ENCODE results near the gene THRSP. TPM values are rescaled to one million over a fixed set of nuclear protein-coding genes. Genes with fewer than 3 reads are reported as not detected.

THRSP gene
- total RNA-seq, 5 donors from 2014 or later (not counting 1 experiment from before 2014, with no cell fraction given) = not detected

DNA sequence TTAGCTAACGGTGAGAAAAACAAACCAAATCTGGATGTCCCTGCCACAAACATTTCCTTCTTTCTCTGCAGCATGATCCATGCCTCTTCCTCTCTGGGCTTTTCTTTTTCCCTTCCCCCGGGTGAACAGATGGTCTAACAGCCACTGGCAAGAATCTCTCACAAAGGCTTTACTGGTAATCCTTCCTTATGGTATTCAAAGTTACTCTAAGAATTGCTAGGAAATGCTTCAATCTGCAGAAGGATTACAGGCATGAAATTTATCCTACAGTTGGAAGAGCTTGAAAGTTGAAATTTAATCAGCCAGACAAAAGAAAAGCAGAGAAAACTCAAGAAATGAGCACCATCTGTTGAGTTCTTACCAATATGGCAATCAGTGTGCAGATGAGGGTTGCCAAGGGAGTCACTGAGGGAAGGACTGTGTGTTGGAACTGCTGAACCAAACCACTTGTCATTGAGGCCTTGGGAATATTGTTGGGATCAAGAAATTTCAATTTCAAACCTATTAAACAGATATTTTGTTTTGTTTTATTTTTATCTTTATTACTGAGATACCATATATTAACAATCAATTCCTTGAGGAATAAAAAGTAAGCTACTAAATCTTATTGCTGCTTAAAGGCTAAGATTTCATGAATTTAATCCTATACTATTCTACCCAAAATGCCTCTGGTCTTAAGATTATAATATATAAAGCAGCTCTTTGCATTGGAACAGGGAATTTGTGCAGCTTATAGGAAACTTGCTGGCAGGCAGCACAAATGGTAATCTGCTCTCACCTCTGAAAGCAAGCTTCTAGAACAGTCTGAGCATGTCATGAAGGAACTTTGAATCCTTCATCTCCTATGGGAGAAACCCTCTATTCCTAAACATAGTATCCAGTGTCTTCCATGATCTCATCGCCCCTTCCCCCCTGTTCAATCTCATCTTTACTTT is 45.7 kb downstream of the THRSP start:
- Histone ChIP-seq H3K36me3 (ENCODE audit: control insufficient read depth in 2 of 2, extremely low read depth in 1 of 2, insufficient read depth in 1 of 2, low read length in 1 of 2) (peaks cover 9 to 40% of the 10 kb centered on the region in 2 donors), H3K27ac (ENCODE audit: low read length) (no peak overlapping the region), H3K27me3 (replicated peaks in 1 of 2; ENCODE audit: control insufficient read depth in 2 of 2, extremely low read depth in 1 of 2, insufficient read depth in 2 of 2, low read length in 1 of 2) (no peaks in the 10 kb centered on the region), H3K4me1 (ENCODE audit: control insufficient read depth in 1 of 2, extremely low read depth in 1 of 2, insufficient read depth in 2 of 2, low read length in 2 of 2) (no peaks in the 10 kb centered on the region), H3K4me3 (ENCODE audit: control insufficient read depth in 1 of 2, extremely low read depth in 1 of 2, low read length in 1 of 2) (no peak overlapping the region), H3K9me3 (no peaks in the 10 kb centered on the region)
- CTCF ChIA-PET = no interaction called here
- H3K4me3 Mint-ChIP-seq = no peak overlapping the region
- no peak for DNase-seq
- WGBS (ENCODE audit: insufficient coverage) = 100% methylated on average over 2 of the region's 3 CpGs
- no peak for ATAC-seq (replicated peaks in 1 of 4)
- POLR2A ChIA-PET = no interaction called here
- no peaks in the 10 kb centered on the region for H3K27me3 Mint-ChIP-seq
- no peaks in the 10 kb centered on the region for H3K4me1 Mint-ChIP-seq
- H3K36me3 Mint-ChIP-seq = peaks cover 45% of the 10 kb centered on the region
- no peaks in the 10 kb centered on the region for H3K9me3 Mint-ChIP-seq
- H3K27ac Mint-ChIP-seq = no peak overlapping the region

DNA sequence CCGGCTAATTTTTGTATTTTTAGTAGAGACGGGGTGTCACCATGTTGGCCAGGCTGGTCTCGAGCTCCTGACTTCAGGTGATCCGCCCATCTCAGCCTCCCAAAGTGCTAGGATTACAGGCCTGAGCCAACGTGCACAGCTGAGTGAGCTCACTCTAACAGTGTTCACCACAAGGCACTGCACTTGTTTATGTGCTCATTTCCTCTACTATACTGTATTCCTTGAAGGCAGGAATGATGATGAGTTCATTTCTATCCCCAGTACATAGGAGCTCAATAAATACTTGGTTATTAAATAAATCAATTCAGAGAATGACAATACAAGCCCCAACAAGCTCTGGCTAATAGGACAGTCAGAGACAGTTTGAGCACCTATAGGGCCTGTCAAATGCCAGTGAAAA is 46.7 kb downstream of the THRSP start:
- peaks cover 11 to 40% of the 10 kb centered on the region in 2 donors for H3K36me3 ChIP-seq (ENCODE audit: control insufficient read depth in 2 of 2, extremely low read depth in 1 of 2, insufficient read depth in 1 of 2, low read length in 1 of 2)
- no peaks in the 10 kb centered on the region for H3K9me3 ChIP-seq
- H3K4me1 ChIP-seq (ENCODE audit: control insufficient read depth in 1 of 2, extremely low read depth in 1 of 2, insufficient read depth in 2 of 2, low read length in 2 of 2) = no peaks in the 10 kb centered on the region
- CTCF ChIA-PET = no interaction called here
- no peaks in the 10 kb centered on the region for H3K9me3 Mint-ChIP-seq
- no peak for ATAC-seq (replicated peaks in 1 of 4)
- no peak overlapping the region for H3K4me3 ChIP-seq (ENCODE audit: control insufficient read depth in 1 of 2, extremely low read depth in 1 of 2, low read length in 1 of 2)
- no peak for DNase-seq
- H3K27ac Mint-ChIP-seq = no peak overlapping the region
- WGBS (ENCODE audit: insufficient coverage) = 96% methylated on average over 4 of the region's 5 CpGs
- POLR2A ChIA-PET = no interaction called here
- H3K27ac ChIP-seq (ENCODE audit: low read length) = no peak overlapping the region
- no peaks in the 10 kb centered on the region for H3K4me1 Mint-ChIP-seq
- no peak overlapping the region for H3K4me3 Mint-ChIP-seq
- no peaks in the 10 kb centered on the region for H3K27me3 Mint-ChIP-seq
- peaks cover 44% of the 10 kb centered on the region for H3K36me3 Mint-ChIP-seq
- H3K27me3 ChIP-seq (replicated peaks in 1 of 2; ENCODE audit: control insufficient read depth in 2 of 2, extremely low read depth in 1 of 2, insufficient read depth in 2 of 2, low read length in 1 of 2) = no peaks in the 10 kb centered on the region

DNA sequence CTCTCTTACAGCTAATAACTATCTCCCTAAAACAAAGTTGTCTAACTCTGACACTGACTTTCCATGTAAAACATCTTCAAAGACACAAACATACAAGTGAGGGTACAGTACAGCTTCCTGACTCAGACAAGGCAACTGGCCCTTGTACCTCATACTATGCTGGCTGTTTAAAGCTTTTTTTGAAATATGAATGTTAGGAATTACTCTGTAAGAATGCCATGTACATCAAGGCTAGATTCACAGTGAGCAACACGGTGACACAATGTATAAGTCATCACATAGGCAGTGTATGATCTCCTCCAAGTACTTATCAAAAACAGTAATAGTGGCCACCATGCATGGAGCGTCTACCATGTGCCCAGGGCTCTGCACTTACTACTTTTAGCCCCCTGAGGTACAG is 47.2 kb downstream of the THRSP start:
- Histone ChIP-seq H3K9me3 (no peaks in the 10 kb centered on the region), H3K27ac (ENCODE audit: low read length) (no peak overlapping the region), H3K36me3 (ENCODE audit: control insufficient read depth in 2 of 2, extremely low read depth in 1 of 2, insufficient read depth in 1 of 2, low read length in 1 of 2) (peaks cover 10 to 40% of the 10 kb centered on the region in 2 donors), H3K4me3 (ENCODE audit: control insufficient read depth in 1 of 2, extremely low read depth in 1 of 2, low read length in 1 of 2) (no peak overlapping the region), H3K27me3 (replicated peaks in 1 of 2; ENCODE audit: control insufficient read depth in 2 of 2, extremely low read depth in 1 of 2, insufficient read depth in 2 of 2, low read length in 1 of 2) (no peaks in the 10 kb centered on the region), H3K4me1 (ENCODE audit: control insufficient read depth in 1 of 2, extremely low read depth in 1 of 2, insufficient read depth in 2 of 2, low read length in 2 of 2) (no peaks in the 10 kb centered on the region)
- CTCF ChIA-PET = no interaction called here
- peaks cover 44% of the 10 kb centered on the region for H3K36me3 Mint-ChIP-seq
- no peaks in the 10 kb centered on the region for H3K9me3 Mint-ChIP-seq
- ATAC-seq (replicated peaks in 1 of 4) (no peak), DNase-seq (no peak)
- no CpG with 5 or more reads among the region's 2 CpGs for WGBS (ENCODE audit: insufficient coverage)
- no peak overlapping the region for H3K4me3 Mint-ChIP-seq
- no peaks in the 10 kb centered on the region for H3K4me1 Mint-ChIP-seq
- no peaks in the 10 kb centered on the region for H3K27me3 Mint-ChIP-seq
- H3K27ac Mint-ChIP-seq = no peak overlapping the region
- POLR2A ChIA-PET = no interaction called here

DNA sequence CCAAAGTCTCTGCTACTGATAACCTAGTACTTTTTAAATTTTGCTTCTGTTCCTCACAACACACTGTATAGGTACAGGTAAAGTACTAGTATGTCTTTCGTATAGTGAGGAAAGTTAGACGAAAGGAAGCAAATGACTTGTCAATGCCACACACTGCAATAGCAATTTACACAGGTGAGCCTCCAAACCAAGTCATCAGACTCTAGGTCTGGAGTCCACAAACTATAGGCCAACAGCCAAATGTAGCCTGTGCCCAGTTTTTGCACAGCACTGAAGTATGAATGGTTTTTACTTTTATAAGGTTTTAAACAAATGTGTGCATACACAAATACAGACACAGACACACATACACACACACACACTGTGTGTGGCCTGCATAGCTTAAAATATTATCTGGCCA is 47.6 kb downstream of the THRSP start:
- peaks cover 7 to 40% of the 10 kb centered on the region in 2 donors for H3K36me3 ChIP-seq (ENCODE audit: control insufficient read depth in 2 of 2, extremely low read depth in 1 of 2, insufficient read depth in 1 of 2, low read length in 1 of 2)
- H3K27ac Mint-ChIP-seq = no peak overlapping the region
- CTCF ChIA-PET = no interaction called here
- no peaks in the 10 kb centered on the region for H3K9me3 Mint-ChIP-seq
- H3K27me3 ChIP-seq (replicated peaks in 1 of 2; ENCODE audit: control insufficient read depth in 2 of 2, extremely low read depth in 1 of 2, insufficient read depth in 2 of 2, low read length in 1 of 2) = no peaks in the 10 kb centered on the region
- H3K4me1 ChIP-seq (ENCODE audit: control insufficient read depth in 1 of 2, extremely low read depth in 1 of 2, insufficient read depth in 2 of 2, low read length in 2 of 2) = no peaks in the 10 kb centered on the region
- ATAC-seq (replicated peaks in 1 of 4) (no peak), DNase-seq (no peak)
- H3K27me3 Mint-ChIP-seq = no peaks in the 10 kb centered on the region
- H3K36me3 Mint-ChIP-seq = peaks cover 44% of the 10 kb centered on the region
- H3K4me3 Mint-ChIP-seq = no peak overlapping the region
- POLR2A ChIA-PET = no interaction called here
- no peaks in the 10 kb centered on the region for H3K9me3 ChIP-seq
- no peak overlapping the region for H3K27ac ChIP-seq (ENCODE audit: low read length)
- H3K4me1 Mint-ChIP-seq = no peaks in the 10 kb centered on the region
- no peak overlapping the region for H3K4me3 ChIP-seq (ENCODE audit: control insufficient read depth in 1 of 2, extremely low read depth in 1 of 2, low read length in 1 of 2)
- no CpG with 5 or more reads among the region's 2 CpGs for WGBS (ENCODE audit: insufficient coverage)

DNA sequence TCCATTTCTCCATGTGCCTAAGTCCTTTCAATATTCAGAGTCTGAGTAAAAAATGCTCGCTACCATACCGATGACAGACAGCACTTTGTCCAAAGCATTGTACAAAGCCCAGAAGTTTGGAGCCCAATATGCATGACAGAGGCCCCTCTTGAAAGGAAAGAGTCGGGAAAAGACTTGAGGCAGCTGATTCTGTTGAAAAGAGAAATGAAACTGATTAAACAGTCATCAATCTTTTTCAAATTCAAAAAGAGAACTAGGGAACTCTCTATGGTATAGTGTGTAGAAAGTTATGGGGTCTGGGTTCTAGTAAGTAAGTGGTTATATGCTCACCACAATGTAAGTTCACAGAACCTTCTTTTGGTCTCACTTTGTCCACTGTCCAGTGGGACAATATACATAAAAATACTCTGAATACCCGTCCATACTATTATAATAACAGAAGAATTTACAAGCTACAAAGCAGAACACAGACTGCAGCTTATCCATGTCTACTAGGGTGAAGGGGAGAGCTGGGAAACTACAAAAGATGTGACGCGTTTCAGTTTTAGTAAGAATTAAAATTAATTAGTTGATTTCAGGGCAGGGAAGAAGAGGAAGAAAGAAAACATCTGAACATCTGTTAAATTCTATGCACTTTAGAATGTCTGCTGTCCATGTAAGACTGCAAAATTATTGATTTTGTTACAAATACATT is 49.1 kb downstream of the THRSP start:
- no peaks in the 10 kb centered on the region for H3K27me3 ChIP-seq (replicated peaks in 1 of 2; ENCODE audit: control insufficient read depth in 2 of 2, extremely low read depth in 1 of 2, insufficient read depth in 2 of 2, low read length in 1 of 2)
- Mint-ChIP-seq H3K36me3 (peaks cover 48% of the 10 kb centered on the region), H3K4me3 (no peak overlapping the region), H3K27ac (no peak overlapping the region), H3K9me3 (no peaks in the 10 kb centered on the region), H3K27me3 (no peaks in the 10 kb centered on the region), H3K4me1 (no peaks in the 10 kb centered on the region)
- H3K36me3 ChIP-seq (ENCODE audit: control insufficient read depth in 2 of 2, extremely low read depth in 1 of 2, insufficient read depth in 1 of 2, low read length in 1 of 2) = peaks cover 7 to 40% of the 10 kb centered on the region in 2 donors
- DNase-seq (no peak), ATAC-seq (replicated peaks in 1 of 4) (no peak)
- POLR2A ChIA-PET = no interaction called here
- H3K9me3 ChIP-seq = no peaks in the 10 kb centered on the region
- H3K27ac ChIP-seq (ENCODE audit: low read length) = no peak overlapping the region
- CTCF ChIA-PET = interaction anchor here in 1 of 2 donors (0.5 kb wide), 1 partner anchor 323 kb away, joined by 5 read pairs; no protein-coding TSS in a partner anchor
- no peak overlapping the region for H3K4me3 ChIP-seq (ENCODE audit: control insufficient read depth in 1 of 2, extremely low read depth in 1 of 2, low read length in 1 of 2)
- WGBS (ENCODE audit: insufficient coverage) = 100% methylated on average over 1 of the region's 6 CpGs
- H3K4me1 ChIP-seq (ENCODE audit: control insufficient read depth in 1 of 2, extremely low read depth in 1 of 2, insufficient read depth in 2 of 2, low read length in 2 of 2) = no peaks in the 10 kb centered on the region

All from T-cell (primary cell).